ENCODE data around the gene LYST.
"Not testable (repeated sequence)": the region's sequence is repeated elsewhere in the genome, so short reads cannot be mapped to it uniquely, and the experiment has no call there.

LYST gene

GRCh38 chr1:235858766-235859165 lies 7.9 kb downstream of the LYST start:
- no peak for DNase-seq

DNA sequence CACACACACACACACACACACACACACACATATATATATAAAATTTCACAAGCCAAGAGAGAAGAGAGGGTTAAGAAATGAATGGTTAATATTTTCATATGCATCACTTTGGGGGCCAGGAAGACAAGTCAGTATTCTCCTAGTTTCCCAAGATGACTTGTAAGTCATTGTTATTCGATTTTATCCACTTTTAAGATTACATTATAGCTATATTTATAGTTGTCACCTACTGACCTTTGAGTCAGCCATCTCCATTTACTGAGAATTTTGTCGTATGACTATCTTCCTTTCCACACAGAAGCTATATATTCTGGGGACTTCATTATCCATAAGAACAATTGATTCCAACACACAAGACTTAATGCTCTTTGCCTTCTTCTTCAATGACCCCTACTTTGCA lies 8.9 kb downstream of the LYST start:
- DNase-seq = no peak

DNA sequence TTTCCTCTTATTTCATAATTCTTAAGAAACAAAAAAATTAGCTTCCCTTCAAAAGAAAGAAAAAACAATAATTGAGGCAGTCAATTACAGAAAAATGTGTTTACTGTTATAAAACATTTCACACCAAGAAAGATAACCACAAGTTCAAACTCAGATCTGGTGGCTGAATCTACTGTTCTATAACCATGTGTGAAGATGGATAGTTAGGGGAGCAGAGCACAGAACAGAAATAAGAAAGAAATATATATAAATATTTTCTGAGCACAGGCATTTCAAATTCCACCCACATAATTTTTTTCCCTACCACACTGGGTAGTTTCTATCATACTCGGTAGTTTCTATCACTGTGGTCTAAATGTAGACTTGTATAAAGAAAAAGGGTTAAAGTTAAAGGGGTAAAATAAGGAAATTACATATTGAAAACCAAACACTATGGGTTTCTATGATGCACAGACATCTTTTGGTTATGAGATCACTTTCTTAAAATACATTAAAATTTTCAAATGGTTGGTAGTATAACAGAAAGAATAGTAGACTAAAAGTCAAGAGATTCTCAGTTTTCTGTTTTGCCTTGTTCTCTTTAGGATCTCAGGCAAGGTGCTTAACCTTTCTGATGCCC lies 10.8 kb downstream of the LYST start:
- DNase-seq = no peak

DNA sequence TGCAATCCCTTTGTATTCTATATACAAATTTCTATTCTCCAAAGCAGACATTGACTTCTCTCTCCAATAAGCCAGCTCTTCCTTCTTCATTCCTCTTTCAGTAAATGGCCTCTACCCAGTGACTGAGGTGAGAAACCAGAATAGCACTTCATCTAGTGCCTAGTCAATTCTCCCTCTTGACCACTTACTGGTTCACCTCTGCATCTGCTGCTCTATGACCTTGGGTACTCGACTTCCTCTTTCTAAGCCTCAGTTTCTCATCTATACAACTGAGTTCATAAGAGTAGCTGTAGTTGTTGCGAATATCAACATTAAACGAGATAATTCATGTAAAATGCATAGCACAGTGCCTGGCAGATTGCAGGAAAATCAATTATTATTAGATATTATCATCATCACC lies 12.4 kb downstream of the LYST start:
- no peak for DNase-seq

DNA sequence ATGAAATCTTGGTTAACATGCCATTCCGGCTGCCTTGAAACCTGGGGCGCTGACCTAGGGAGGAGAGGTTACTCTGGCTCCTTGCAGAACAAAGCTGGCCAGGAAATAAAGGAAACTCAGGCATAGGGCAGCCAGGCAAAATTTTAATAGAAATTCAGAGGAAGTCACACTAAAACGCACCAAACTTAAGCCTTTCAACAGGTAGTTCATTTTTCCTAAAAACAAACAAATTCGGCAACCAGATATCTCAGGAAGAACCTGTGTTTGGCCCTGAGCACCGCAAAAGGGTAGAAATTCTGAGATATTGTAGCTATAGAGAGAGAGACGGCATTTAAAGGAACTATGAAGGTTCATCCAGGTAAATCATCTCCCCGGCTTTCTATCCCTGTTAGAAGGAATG lies 13.1 kb downstream of the LYST start:
- DNase-seq = no peak

GRCh38 chr1:235852887-235853286 lies 13.8 kb downstream of the LYST start:
- no peak for DNase-seq

DNA sequence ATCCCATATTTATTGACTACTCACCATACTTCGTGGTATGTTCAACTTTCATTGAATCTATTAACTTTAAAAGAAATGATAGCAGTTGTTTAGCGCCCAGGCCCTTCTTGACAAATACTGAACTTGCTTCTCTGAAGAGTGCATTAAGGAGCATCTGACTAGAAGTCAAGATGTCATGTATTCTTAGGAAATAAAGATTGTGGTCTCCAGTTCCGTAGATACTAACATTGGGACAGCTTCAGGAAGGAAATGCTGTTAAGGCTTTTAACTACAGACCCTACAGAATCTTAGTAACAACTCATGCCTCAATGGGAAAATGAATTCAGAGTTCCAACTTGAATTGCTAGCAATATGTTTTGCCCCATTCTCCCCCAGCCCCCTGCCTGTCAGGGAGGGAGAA lies 14.8 kb downstream of the LYST start:
- peak; percentile 81 for DNase-seq

- DNase-seq = not testable (repeated sequence)
Observed at GRCh38 chr1:235848251-235848650, 18.5 kb downstream of the LYST start.

- not testable (repeated sequence) for DNase-seq
Observed at GRCh38 chr1:235845656-235846107, 21.0 kb downstream of the LYST start.

- DNase-seq = no peak
Observed at GRCh38 chr1:235844776-235845175, 21.9 kb downstream of the LYST start.

GRCh38 chr1:235843461-235843961 lies 23.2 kb downstream of the LYST start:
- DNase-seq = peak; percentile 42

- no peak for DNase-seq
Observed at GRCh38 chr1:235841938-235842545, 24.7 kb downstream of the LYST start.

DNA sequence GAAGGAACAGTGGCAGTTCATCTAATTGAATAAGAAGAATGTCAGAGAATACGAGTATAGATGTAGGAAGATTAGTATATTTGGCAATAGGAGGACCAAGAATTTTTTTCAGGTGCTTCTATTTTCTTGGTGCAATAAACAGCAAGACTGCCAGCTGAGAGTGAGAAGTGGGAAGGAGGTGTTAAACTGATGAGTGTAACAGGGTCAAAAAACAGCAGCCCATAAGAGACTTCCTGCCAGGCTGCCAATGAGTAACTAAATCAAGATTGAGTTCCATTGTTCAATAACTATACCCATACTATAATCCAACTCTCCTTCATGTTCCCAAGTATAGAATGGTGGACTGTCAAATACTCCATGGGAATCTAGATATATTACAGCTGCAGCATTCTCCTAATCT lies 28.7 kb downstream of the LYST start:
- DNase-seq = no peak

- DNase-seq = no peak
Observed at GRCh38 chr1:235835226-235835625, 31.5 kb downstream of the LYST start.

- DNase-seq = no peak
Observed at GRCh38 chr1:235834620-235835019, 32.1 kb downstream of the LYST start.

DNA sequence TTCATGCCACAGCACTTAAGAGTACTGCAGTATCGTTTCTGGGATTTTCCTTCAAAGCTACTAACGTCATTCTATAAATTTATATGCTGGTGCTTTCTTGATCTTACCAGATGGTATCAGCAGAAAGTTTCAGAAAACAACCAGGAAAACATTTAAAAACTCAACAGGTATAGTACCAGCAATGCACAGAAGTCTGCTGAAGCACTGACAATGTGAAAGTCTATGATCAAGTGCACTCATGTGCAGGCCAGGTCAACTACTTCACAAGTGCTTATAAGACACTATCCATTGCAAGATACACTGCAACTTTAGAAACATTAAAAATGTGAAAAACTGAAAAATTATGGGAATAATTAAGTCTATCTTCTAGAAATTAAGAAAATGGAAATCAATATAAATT lies 34.7 kb downstream of the LYST start:
- DNase-seq = no peak

DNA sequence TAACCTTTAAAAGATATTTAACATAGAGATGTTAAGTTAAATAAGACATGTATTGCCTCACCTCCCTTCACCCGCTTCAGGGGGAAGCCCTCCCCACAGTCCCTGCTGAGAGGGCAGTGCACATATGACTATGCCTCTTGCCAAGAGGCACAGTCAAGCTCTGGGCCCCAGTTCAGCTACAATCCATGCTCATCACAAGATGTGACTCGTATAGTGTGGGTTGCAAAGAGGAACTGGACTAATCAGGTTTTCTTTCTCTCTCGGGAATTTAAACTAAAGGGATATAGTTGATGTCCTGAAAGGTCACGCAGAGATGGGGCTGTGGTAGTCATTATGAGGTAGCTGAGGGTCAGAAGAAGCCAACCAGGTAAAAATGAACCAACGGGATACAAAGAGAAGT lies 35.6 kb downstream of the LYST start:
- no peak for DNase-seq

DNA sequence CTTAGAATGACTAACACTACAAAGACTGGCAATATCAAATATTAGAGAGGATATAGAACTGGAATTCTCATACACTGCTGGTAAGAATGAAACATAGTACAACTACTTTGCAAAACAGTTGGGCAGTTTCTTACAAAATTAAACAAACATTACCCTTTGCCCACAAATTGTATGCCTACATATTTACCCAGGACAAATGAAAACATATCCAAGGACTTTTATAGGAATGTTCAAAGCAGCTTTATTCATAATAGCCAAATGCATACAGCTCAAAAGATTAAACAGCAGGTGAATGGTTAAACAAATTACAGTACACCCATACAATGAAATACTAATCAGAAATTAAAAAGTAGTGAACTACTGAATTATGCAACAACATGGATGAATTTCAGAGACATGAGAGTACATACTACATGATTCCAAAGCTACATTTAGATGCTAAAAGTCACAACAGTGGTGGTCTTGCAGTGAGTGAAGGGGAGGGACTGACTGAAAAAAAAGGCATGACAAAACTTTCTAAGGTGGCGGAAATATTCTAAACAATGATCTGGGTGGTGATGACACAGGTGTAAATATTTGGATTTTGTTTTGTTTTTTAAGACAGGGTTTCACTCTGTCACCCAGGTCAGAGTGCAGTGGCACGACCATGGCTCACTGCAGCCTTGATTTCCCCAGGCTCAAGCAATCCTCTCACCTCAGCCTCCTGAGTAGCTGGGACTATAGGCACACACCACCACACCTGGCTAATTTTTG lies 40.4 kb downstream of the LYST start:
- no peak for DNase-seq

- no peak for DNase-seq
Observed at GRCh38 chr1:235825229-235825628, 41.5 kb downstream of the LYST start.

DNA sequence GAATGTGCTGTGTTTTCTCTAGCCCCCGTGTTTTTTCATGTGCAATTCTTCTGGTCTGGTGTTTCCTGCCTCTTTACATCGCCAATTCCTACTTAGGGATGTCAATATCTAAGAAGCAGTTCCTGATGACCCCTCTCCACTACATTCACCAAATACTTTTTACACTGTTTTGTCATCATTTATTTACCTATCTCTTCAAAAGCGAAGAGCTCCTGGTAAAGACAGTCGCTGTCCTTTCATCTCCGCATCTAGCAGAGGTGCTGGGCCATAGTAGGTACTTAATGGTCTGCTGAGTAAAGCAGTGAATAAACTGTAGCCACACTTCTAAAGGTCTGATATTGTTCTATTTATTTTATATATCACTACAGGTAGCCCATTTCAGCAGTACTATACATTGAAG lies 43.0 kb downstream of the LYST start:
- no peak for DNase-seq

DNA sequence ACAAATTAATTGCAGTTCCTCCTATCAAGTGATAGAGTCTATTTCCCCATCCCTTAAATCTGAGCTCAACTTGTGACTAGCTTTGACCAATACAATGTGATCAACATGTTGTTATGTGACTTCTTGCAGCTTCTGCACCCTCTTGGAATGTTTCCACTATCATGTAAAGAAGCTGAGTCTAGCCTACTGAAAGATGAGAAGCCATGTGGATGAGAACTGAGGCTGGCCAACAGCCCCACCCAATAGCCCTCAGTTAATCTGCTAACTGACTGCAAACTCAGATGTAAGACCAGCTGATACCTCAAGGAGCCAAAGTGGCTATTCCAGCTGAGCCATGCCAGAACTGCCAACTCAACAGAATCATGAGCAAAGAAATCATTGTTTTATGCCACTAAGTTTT lies 44.0 kb downstream of the LYST start:
- no peak for DNase-seq

- no peak for DNase-seq
Observed at GRCh38 chr1:235821361-235821981, 45.2 kb downstream of the LYST start.

DNA sequence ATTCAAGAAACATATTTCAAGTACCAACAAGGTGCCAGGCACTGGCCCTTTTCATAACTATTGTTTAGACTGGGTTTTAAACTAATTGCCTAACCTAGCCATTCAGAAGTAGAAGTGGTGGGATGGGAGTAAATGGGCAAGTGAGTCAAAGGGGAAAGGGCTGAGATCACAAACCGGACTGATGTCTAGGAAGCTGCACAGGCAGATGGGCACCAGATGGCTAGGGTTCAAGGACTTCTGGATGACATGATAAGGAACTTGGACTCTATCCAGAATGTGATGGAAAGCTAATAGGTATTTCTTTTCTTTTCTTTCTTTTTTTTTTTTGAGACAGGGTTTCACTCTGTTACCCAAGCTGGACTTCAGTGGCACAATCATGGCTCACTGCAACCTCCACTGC lies 46.6 kb downstream of the LYST start:
- no peak for DNase-seq

Data from GF-D8 (cell line).